ENCODE data around the gene IQCM. TPM values are rescaled to one million over a fixed set of nuclear protein-coding genes. Genes with fewer than 3 reads are reported as not detected.

IQCM gene
- total and polyA plus RNA-seq, 10 of the 15 experiments (the other 5 are each of a cell fraction or from before 2014, with no cell fraction given), result not detected

GRCh38 chr4:149630064-149630463 is 185.6 kb downstream of the IQCM start:
- no peaks in the 10 kb centered on the region for H3K36me3 ChIP-seq (ENCODE audit: control insufficient read depth in 2 of 2, insufficient read depth in 2 of 2, low read length in 1 of 2)
- no peak for ATAC-seq
- no peaks in the 10 kb centered on the region for H4K20me1 ChIP-seq (ENCODE audit: control insufficient read depth, insufficient read depth)
- DNase-seq (ENCODE audit: low read depth, low spot score), result no peak
- ChIA-PET POLR2A (no interaction called here), CTCF (no interaction called here), SMC1A (ENCODE audit: uncharacterized antibody, unreplicated experiment) (no interaction called here), RAD21 (ENCODE audit: unreplicated experiment) (no interaction called here)
- H2AFZ ChIP-seq (ENCODE audit: control insufficient read depth, low read depth, low read length), result no peak overlapping the region
- in situ Hi-C loops (cut with MboI), result no loop called here
- H3K4me2 ChIP-seq (ENCODE audit: control insufficient read depth, insufficient read depth), result no peak overlapping the region
- no TSS peak for BruUV-seq (replicated peaks)
- no peaks in the 10 kb centered on the region for H3K79me2 ChIP-seq (ENCODE audit: control insufficient read depth, insufficient read depth, low read length)
- no peaks in the 10 kb centered on the region for H3K27me3 ChIP-seq (replicated peaks in 1 of 2; ENCODE audit: control insufficient read depth in 2 of 2, insufficient read depth in 2 of 2, low read length in 1 of 2)
- 15% methylated on average over 3 of the region's 3 CpGs for WGBS (ENCODE audit: insufficient coverage, insufficient replicate concordance, low lambda C conversion rate, missing lambda C conversion rate)
- H3K4me1 ChIP-seq (ENCODE audit: control insufficient read depth, insufficient read depth, low read length), result no peaks in the 10 kb centered on the region
- no peaks in the 10 kb centered on the region for H3K9me3 ChIP-seq (replicated peaks; ENCODE audit: control insufficient read depth, insufficient read depth, low read length)
- intact Hi-C loops (cut with micrococcal nuclease; ENCODE audit: unreplicated experiment), result no loop called here
- no peak overlapping the region for H3K27ac ChIP-seq (ENCODE audit: control insufficient read depth, insufficient read depth)
- no peak for FAIRE-seq
- no peak overlapping the region for H3K4me3 ChIP-seq
- H3K9ac ChIP-seq (ENCODE audit: control insufficient read depth, insufficient read depth, low read length), result no peak overlapping the region
- no peak for TF ChIP-seq PAX5 (IDR thresholded peaks at IDR 0.05; ENCODE audit: borderline replicate concordance, low read depth, low read length)
- TF ChIP-seq EED (IDR thresholded peaks at IDR 0.05; ENCODE audit: low read depth), result no peak
- TF ChIP-seq SMC3 (IDR thresholded peaks at IDR 0.05; ENCODE audit: borderline replicate concordance, low read length), result no peak
- no peak for TF ChIP-seq FOXM1 (IDR thresholded peaks at IDR 0.05; ENCODE audit: low read depth, low read length)
- TF ChIP-seq NRF1 (conservative IDR thresholded peaks at IDR 0.05; ENCODE audit: low read depth, low read length), result no peak
- no peak for TF ChIP-seq NFXL1 (IDR thresholded peaks at IDR 0.05; ENCODE audit: borderline replicate concordance)
- no peak for TF ChIP-seq ZZZ3 (IDR thresholded peaks at IDR 0.05; ENCODE audit: control insufficient read depth, insufficient read length, low read depth)
- no peak for TF ChIP-seq REST (IDR thresholded peaks at IDR 0.05; ENCODE audit: low read depth, low read length)
- TF ChIP-seq NR2F1 (conservative IDR thresholded peaks at IDR 0.05), result no peak
- no peak for TF ChIP-seq SP1 (IDR thresholded peaks at IDR 0.05; ENCODE audit: low read depth, low read length)
- TF ChIP-seq TBL1XR1 (IDR thresholded peaks at IDR 0.05; ENCODE audit: low read depth, low read length), result no peak
- TF ChIP-seq RUNX3 (IDR thresholded peaks at IDR 0.05; ENCODE audit: low read length), result no peak
- no peak for TF ChIP-seq E4F1 (IDR thresholded peaks at IDR 0.05; ENCODE audit: borderline replicate concordance, partially characterized antibody)
- no peak for TF ChIP-seq EZH2 (IDR thresholded peaks at IDR 0.05; ENCODE audit: borderline replicate concordance, control insufficient read depth, low read depth, low read length)
- TF ChIP-seq EP300 (IDR thresholded peaks at IDR 0.05; ENCODE audit: borderline replicate concordance in 1 of 2, control insufficient read depth in 1 of 2, low read depth in 2 of 2, low read length in 2 of 2), result no peak
- TF ChIP-seq RAD21 (IDR thresholded peaks at IDR 0.05; ENCODE audit: insufficient read depth, low read depth, low read length), result no peak
